ENCODE results near the gene THSD4. TPM values are rescaled to one million over a fixed set of nuclear protein-coding genes. Genes with fewer than 3 reads are reported as not detected.

THSD4 gene
- total and polyA plus RNA-seq, 2 of the 8 experiments (the other 6 are each of a cell fraction or from before 2014, with no cell fraction given), result 2.5 to 6.2 TPM

- no peak overlapping the region for H2BK20ac ChIP-seq (ENCODE audit: low read length)
- TF ChIP-seq CBX8 (IDR thresholded peaks at IDR 0.05; ENCODE audit: borderline replicate concordance, low read depth, low read length) (no peak), GTF2F1 (IDR thresholded peaks at IDR 0.05; ENCODE audit: borderline replicate concordance, low read depth, low read length) (no peak), JUN (IDR thresholded peaks at IDR 0.05; ENCODE audit: low read depth, low read length) (no peak), BCL11A (IDR thresholded peaks at IDR 0.05; ENCODE audit: low read depth in 2 of 2, low read length in 2 of 2) (no peak), CBX5 (IDR thresholded peaks at IDR 0.05; ENCODE audit: low read depth, low read length) (no peak), SUZ12 (IDR thresholded peaks at IDR 0.05; ENCODE audit: low read length) (no peak), SIRT6 (IDR thresholded peaks at IDR 0.05; ENCODE audit: low read length) (no peak)
- no peak overlapping the region; the same call in 1 of the 2 replicates for H2BK12ac ChIP-seq (ENCODE audit: low read depth, low read length)
- H2BK120ac ChIP-seq (replicated peaks; ENCODE audit: low read depth, low read length), result no peak overlapping the region
- H3K23ac ChIP-seq (ENCODE audit: insufficient read length), result no peak overlapping the region
- no peaks in the 10 kb centered on the region for H3K27me3 ChIP-seq (replicated peaks in 1 of 4; ENCODE audit: control insufficient read depth in 3 of 4, extremely low read depth in 1 of 4, insufficient read depth in 3 of 4, low read length in 3 of 4)
- ChIA-PET CTCF (ENCODE audit: partially characterized antibody) (no interaction called here), POLR2A (ENCODE audit: partially characterized antibody) (no interaction called here)
- no peaks in the 10 kb centered on the region for H4K20me1 ChIP-seq (replicated peaks in 1 of 2; ENCODE audit: control insufficient read depth in 1 of 2, insufficient read depth in 2 of 2, low read length in 2 of 2)
- no peak overlapping the region for H3K9ac ChIP-seq (replicated peaks in 1 of 4; ENCODE audit: extremely low read depth in 1 of 4, low read depth in 3 of 4, low read length in 3 of 4)
- H2BK5ac ChIP-seq (ENCODE audit: low read depth, low read length), result no peak overlapping the region
- H3K9me3 ChIP-seq (ENCODE audit: insufficient read depth in 2 of 2, low read depth in 1 of 2, low read length in 1 of 2), result no peaks in the 10 kb centered on the region; a peak in 1 of 4 replicates
- no peak overlapping the region for H3K4me2 ChIP-seq (ENCODE audit: insufficient read depth in 1 of 2, low read depth in 2 of 2, low read length in 2 of 2)
- H3K14ac ChIP-seq (ENCODE audit: insufficient read length), result no peak overlapping the region
- DNase-seq (ENCODE audit: low read depth in 1 of 2, low spot score in 2 of 2), result no peak
- no peak overlapping the region for H4K91ac ChIP-seq (replicated peaks; ENCODE audit: insufficient read length, low read length)
- no peaks in the 10 kb centered on the region for H3K4me1 ChIP-seq (replicated peaks in 1 of 4; ENCODE audit: control insufficient read depth in 3 of 4, insufficient read depth in 4 of 4, low read length in 3 of 4)
- no peak overlapping the region for H2AFZ ChIP-seq (ENCODE audit: low read length)
- H4K5ac ChIP-seq (ENCODE audit: insufficient read length, low read depth, low read length), result no peak overlapping the region
- no peaks in the 10 kb centered on the region for H3K23me2 ChIP-seq (ENCODE audit: low read depth, low read length)
- no peak overlapping the region for H2BK15ac ChIP-seq (ENCODE audit: low read length)
- 82% methylated on average over 3 of the region's 3 CpGs; no CpG with 5 or more reads in 1 of the 2 experiments for WGBS, 2 experiments (ENCODE audit: extremely low coverage in 1 of 2, insufficient coverage in 1 of 2, insufficient read length in 1 of 2, insufficient replicate concordance in 2 of 2, low coverage in 1 of 2, low lambda C conversion rate in 2 of 2, missing lambda C conversion rate in 1 of 2)
- H3K79me1 ChIP-seq (ENCODE audit: low read depth, low read length), result no peaks in the 10 kb centered on the region
- no peak overlapping the region for H3K56ac ChIP-seq (replicated peaks; ENCODE audit: insufficient read length, low read depth, low read length)
- H3K4me3 ChIP-seq (ENCODE audit: extremely low read depth in 1 of 4, insufficient read depth in 2 of 4, low read depth in 3 of 4, low read length in 4 of 4), result no peak overlapping the region; a peak in 1 of 8 replicates
- no peak overlapping the region for H4K8ac ChIP-seq (ENCODE audit: extremely low read depth, insufficient read depth, low read length)
- no peaks in the 10 kb centered on the region for H3K79me2 ChIP-seq (ENCODE audit: control insufficient read depth in 1 of 2, insufficient read depth in 2 of 2, low read length in 2 of 2)
- H3K18ac ChIP-seq (ENCODE audit: extremely low read depth, low read length), result 0 out of 2 replicates have a peak overlapping the region, but pooled peaks have one; percentile 27
- no peaks in the 10 kb centered on the region for H3K36me3 ChIP-seq (ENCODE audit: control insufficient read depth in 2 of 4, insufficient read depth in 4 of 4, low read length in 3 of 4)
- no peak overlapping the region for H3K27ac ChIP-seq (ENCODE audit: low read depth, low read length)
- no peak overlapping the region for H3K4ac ChIP-seq (replicated peaks; ENCODE audit: insufficient read length, low read depth, low read length)
- H2AK5ac ChIP-seq (ENCODE audit: low read depth, low read length), result no peak overlapping the region
- no peak for FAIRE-seq
These were observed 174.7 kb downstream of the THSD4 start for GRCh38 chr15:71290002-71290401.

All from H1 (cell line).